Coronary artery (tissue), 2 donors: ENCODE measurements around the gene AASS.

Experiments
- DNase-seq: peaks from one replicate; pipeline ENCODE4 v3.0.0-alpha.2; 2017; ENCODE audit warnings: low spot score
- H3K27ac ChIP-seq, 2 donors: fragments of 200-600 bp; sonication (generic); one replicate each; pipeline ENCODE4 v1.5.1; 2016 to 2019
- H3K4me3 ChIP-seq: fragments of 200-600 bp; sonication (generic); 2 replicates; pipeline ENCODE4 v1.5.1; 2016; ENCODE audit warnings: mild to moderate bottlenecking, moderate library complexity
- CTCF ChIP-seq: fragments of 200-600 bp; sonication (generic); IDR thresholded peaks from one replicate; pipeline ENCODE4 v1.5.1; 2019; ENCODE audit warnings: antibody characterized with exemption

AASS gene

GRCh38 chr7:122123746-122124145 lies 20.3 kb downstream of the AASS start:
- H3K4me3 ChIP-seq, result no peak overlapping the region
- no peak overlapping the region for H3K27ac ChIP-seq
- TF ChIP-seq CTCF, result no peak
- DNase-seq, result no peak

- no peak for TF ChIP-seq CTCF
- Histone ChIP-seq H3K4me3 (no peak overlapping the region), H3K27ac (no peak overlapping the region)
- no peak for DNase-seq
These were observed 25.3 kb downstream of the AASS start for GRCh38 chr7:122118757-122119156.

DNA sequence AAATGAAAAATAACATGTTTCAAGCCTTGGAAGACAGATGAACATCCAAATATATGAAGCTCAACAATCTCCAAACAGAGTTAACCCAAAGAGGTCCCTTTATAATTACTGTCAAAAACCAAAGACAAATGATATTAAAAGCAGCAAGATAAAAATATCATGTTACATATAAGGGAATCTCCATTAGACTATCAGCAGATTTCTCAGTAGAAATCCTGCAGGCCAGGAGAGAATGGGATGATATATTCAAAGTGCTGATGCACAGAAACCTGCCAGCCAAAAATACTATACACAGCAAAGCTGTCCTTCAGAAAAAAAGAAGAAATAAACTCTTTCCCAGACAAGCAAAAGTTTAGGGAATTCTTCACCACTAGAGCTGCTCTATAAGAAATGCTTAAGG lies 41.0 kb downstream of the AASS start:
- no peak for TF ChIP-seq CTCF
- Histone ChIP-seq H3K27ac (no peak overlapping the region), H3K4me3 (no peak overlapping the region)
- DNase-seq, result no peak

- no peak for TF ChIP-seq CTCF
- H3K4me3 ChIP-seq, result no peak overlapping the region
- H3K27ac ChIP-seq, result no peak overlapping the region
- DNase-seq, result no peak
These were observed 44.0 kb downstream of the AASS start for GRCh38 chr7:122100021-122100420.

- Histone ChIP-seq H3K27ac (no peak overlapping the region), H3K4me3 (no peak overlapping the region)
- TF ChIP-seq CTCF, result no peak
- no peak for DNase-seq
These were observed 48.4 kb downstream of the AASS start for GRCh38 chr7:122095642-122096041.

GRCh38 chr7:122094549-122094948 lies 49.5 kb downstream of the AASS start:
- TF ChIP-seq CTCF, result no peak

DNA sequence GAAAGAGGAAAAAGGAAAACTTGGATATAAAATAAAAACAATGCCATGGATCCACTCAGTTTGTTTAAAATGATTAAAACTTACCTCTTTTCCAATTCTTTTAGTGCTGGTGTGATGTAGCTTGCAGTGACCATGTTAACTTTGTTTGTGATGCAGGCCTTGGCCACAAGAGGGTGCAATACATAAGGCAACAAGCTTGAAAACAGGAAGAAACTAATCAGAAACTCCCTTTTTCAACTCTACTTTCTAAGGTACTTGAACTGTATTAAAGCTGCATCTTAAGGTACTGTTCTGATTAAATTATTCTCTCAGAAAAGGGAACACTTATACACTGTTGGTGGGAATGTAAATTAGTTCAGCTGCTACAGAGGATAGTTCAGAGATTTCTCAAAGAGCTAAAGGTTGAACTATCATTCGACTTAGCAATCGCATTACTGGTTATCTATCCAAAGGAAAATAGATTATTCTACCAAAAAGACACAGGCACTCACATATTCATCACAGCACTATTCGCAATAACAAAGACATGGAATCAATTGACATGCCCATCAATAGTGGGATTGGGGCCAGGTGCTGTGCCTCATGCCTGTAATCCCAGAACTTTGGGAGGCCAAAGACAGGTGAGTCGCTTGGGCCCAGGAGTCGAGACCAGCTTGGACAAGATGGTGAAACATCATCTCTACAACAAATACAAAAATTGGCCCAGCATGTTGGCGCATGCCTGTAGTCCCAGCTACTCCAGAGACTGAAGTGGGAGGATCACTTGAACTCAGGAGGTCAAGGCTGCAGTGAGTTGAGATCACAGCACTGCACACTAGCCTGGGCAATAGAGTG lies 50.9 kb downstream of the AASS start:
- no peak for DNase-seq
- Histone ChIP-seq H3K27ac (no peak overlapping the region), H3K4me3 (no peak overlapping the region)
- peak; percentile 57 for TF ChIP-seq CTCF

More at GRCh38 chr7:122094549-122094948, 49.5 kb downstream of the AASS start:
- no peak overlapping the region for H3K4me3 ChIP-seq
- H3K27ac ChIP-seq, result no peak overlapping the region
- DNase-seq, result no peak
